GM19452 (cell line): ENCODE measurements around the gene SEC23A.
"Not testable (repeated sequence)": the region's sequence is repeated elsewhere in the genome, so short reads cannot be mapped to it uniquely, and the experiment has no call there.

Source experiments
- ATAC-seq: cut with Tn5 transposase; IDR thresholded peaks from one replicate; pipeline ENCODE4 v1.9.1; 2021; ENCODE audit not compliant: unreplicated experiment

The SEC23A gene

GRCh38 chr14:39102969-39103957, at the start of gene SEC23A:
Gene SEC23A, minus strand, starts transcription at chr14:39103235. Its CDS starts 7,117 bp downstream, at chr14:39096118.
- ATAC-seq = peak; percentile 92

DNA sequence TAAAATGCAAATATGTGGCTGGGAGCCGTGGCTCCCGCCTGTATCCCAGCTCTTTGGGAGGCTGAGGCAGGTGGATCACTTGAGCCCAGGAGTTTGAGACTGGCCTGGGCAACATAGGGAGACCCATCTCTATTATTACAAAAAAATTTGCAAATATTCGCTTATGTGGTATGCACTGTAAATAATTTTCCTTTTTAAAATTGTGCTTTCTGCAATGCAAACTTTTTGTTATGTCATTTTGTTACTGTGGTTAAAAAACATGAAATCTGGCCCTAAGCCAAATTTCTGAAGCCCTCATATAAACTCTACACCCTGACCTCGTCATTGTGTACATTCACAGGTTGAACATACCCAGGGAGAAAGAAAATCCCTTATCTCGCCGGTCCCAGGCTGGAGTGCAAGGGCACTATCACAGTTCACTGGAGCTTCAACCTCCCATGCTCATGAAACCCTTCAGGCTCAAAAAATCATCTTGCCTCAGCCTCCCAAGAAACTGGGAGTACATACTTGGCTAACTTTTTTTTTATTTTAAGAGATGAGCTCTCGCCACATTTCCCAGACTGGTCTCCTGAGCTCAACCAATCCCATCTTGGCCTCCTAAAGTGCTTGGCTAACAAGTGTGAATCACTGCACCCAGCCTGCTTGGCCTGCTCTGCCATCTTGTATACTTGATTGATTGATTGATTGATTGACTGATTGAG, 42.4 kb upstream of the SEC23A start:
- no peak for ATAC-seq

DNA sequence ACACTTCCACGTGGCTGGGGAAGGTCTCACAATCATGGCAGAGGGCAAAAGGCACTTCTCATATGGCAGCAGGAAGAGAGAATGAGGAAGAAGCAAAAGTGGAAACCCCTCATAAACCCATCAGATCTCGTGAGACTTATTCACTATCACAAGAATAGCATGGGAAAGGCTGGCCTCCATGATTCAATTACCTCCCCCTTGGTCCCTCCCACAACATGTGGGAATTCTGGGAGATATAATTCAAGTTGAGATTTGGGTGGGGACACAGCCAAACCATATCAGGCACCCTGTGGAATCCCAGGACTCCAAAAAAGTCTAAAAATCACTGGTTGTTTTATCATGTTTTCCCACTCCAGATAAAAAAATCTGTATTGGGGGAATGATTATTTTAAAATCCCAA, 40.2 kb upstream of the SEC23A start:
- not testable (repeated sequence) for ATAC-seq

- not testable (repeated sequence) for ATAC-seq
Measured at GRCh38 chr14:39141623-39142022, 38.6 kb upstream of the SEC23A start.

DNA sequence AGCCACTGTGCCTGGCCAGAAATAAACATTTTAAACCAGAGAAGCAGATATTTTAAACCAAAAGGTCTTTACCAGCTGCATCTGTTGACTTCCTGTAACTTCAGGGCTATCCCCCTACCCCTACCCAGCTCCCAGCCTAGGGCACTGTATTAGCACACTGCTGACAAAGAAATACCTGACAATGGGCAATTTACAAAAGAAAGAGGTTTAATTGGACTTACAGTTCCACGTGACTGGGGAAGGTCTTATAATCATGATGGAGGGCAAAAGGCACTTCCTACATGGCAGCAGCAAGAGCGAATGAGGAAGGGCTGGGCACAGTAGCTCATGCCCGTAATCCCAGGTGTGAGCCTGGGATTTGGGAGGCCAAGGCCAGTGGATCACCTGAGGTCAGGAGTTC, 37.1 kb upstream of the SEC23A start:
- no peak for ATAC-seq

GRCh38 chr14:39138440-39138839, 35.4 kb upstream of the SEC23A start:
- ATAC-seq = no peak

DNA sequence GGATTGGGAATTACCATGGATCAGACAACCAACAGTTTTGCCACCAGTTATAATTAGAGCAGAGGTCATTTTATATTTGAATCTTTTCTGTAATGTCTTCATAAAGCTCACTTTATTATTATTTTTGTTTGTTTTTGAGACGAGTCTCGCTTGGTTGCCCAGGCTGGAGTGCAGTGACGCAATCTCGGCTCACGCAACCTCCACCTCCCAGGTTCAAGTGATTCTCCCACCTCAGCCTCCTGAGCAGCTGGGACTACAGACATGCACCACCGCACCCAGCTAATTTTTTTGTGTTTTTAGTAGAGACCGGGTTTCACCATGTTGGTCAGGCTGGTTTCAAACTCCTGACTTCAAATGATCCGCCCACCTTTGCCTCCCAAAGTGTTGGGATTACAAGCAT, 34.8 kb upstream of the SEC23A start:
- not testable (repeated sequence) for ATAC-seq

- ATAC-seq = no peak
Measured at GRCh38 chr14:39122330-39123138, 19.5 kb upstream of the SEC23A start.

DNA sequence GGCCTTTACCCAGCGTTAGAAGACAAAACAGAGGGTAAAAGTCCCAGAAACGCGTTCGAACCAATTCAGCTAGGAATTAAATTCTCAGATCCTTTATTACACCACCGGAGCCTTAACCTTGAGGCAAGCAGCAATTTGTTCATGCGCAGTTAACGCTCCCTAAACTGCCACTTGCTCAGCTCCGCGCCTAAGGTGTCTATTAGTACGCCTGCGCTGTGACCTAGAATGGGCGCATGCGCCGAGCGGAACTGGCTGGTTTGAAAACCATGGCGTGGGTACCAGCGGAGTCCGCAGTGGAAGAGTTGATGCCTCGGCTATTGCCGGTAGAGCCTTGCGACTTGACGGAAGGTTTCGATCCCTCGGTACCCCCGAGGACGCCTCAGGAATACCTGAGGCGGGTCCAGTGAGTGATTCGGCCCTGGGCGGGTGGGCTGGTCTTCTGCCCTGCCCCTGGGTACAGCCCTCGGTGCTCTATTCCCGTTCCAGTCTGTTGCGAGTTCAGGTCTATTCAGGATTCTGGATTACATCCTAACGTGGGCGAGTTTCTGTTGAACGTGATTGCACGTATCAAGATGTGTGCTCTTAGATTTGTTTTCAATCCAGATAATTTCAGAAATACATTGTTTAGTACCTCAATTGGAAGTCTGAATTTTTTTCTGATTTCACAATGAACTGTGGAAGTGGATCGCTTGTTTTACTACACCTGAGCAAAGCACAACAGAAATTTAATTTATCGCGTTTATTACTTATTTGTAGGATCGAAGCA, 11.2 kb upstream of the SEC23A start, which contains the start of gene GEMIN2:
TSS of gene GEMIN2 (plus strand) at position 251 of the 766 bp plus-strand sequence. CDS start at position 267, 16 bp downstream.
- peak; percentile 83 for ATAC-seq

DNA sequence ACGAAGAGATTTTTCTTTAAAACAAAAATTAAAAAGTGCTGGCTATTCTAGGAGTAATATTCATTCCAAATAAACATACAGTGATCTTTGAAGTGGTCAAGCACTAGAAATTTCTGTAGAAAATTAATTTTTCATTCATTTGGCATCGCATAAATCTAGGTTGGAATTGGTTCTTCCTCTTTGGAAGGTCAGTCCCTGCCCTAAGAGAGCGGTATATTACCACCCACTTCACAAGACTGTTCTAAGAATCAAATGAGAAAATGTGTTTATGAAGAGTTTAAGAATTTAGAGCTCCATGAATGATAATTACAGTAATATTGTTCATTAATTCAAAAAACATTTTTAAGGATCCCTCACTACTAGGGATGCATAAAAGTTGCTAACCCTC, 10.6 kb upstream of the SEC23A start:
- ATAC-seq = no peak

DNA sequence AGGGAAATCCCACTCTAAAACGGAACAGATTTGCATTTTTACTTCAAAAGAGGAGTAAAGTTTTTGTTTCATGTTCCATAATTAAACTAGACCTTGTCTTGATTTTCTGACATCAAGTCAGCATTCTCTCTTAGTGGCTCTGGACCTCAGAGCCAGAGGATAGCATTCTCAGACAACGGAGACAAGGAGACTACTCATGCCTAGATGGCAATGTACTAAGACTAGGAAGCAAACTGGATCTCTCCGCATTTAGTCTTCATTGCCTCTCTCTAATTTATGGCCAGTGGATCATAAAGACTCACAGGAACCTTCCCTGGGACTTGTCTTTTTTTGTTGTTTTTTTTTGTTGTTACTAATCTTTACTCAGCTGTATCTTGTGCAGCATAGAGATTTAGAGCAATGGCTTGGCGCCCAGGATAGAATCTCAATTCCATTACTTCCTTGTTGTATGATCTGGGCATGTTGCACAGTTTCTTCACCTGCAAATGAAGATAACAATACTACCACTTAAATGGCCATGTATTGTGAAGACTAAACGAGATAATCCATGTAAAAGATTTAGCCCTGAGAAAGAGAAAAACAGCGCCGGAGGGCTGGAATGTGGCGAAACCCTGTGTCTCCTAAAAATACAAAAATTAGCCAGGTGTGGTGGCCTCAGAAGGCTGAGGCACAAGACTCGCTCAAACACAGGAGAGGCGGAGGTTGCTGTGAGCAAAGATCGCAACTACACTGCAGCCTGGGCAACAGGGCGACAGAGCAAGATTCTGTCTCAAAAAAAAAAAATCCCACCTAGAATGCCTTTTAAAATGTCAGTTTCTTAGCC, 7.1 kb upstream of the SEC23A start:
- ATAC-seq = no peak

DNA sequence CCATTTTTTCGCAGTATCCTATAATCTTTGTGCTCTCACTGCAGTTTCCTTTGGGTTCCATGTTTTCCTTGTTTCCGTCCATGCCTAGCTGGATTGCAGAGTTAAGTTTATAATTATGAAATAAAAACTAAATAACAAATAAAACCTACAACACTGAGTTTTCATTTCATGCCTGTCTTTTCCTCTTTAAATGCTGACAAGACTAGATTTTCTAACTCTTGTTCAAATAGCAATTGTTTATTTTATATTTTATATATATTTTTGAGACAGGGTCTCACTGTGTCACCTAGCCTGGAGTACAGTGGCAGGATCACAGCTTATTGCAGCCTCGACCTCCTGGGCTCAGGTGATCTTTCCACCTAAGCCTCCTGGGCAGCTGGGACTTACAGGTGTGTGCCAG, 5.8 kb upstream of the SEC23A start:
- no peak for ATAC-seq

DNA sequence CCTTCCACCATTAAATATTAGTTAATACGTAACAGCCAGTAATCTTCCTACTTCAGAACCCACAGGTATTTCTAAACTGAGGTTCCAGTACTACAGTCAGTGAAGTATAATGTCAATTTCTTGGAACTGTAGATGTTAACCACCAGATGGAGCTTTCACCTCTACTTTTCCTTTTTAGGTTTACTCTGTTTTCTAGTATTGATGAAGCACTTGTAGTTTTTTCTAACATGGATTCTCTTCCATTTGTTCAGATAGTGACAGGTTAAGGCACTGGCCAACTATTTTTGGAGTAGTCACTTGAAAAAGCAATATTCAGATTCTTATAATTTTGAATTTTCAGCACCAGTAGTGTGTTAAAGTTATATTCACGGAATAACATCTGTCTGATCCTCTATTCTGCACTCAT, 4.6 kb upstream of the SEC23A start:
- ATAC-seq = no peak

DNA sequence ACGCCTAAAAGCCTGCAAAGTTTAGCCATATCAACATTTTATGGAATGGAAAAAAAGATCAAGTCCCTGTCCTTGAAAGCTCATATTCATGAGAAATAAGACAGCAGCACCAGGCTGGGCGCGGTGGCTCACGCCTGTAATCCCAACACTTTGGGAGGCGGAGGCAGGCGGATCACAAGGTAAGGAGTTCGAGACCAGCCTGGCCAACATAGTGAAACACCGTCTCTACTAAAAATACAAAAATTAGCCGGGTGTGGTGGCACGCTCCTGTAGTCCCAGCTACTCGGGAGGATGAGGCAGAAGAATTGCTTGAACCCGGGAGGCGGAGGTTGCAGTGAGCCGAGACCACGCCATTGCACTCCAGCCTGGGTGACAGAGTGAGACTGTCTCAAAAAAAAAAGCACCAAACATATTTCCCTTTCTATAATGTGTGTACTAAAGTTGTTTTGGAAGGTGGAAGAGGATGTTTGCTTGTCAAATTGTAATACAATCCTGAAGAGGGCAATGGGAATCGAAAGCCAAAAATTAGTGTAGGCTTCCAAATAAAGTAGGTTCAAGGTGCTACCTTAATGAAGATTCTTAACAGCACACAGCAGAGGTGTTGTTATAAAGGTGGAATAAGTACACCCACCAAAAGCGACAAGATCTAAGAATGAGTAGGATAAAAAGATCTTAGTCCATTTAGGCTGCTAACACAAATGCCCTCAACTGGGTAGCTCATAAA, 1.2 kb upstream of the SEC23A start:
- not testable (repeated sequence) for ATAC-seq

GRCh38 chr14:39102265-39102968, 618 bp downstream of the SEC23A start:
- peak; percentile 17 for ATAC-seq

- no peak for ATAC-seq
Measured at GRCh38 chr14:39099748-39100147, 3.3 kb downstream of the SEC23A start.

GRCh38 chr14:39099215-39099614, 3.8 kb downstream of the SEC23A start:
- not testable (repeated sequence) for ATAC-seq

DNA sequence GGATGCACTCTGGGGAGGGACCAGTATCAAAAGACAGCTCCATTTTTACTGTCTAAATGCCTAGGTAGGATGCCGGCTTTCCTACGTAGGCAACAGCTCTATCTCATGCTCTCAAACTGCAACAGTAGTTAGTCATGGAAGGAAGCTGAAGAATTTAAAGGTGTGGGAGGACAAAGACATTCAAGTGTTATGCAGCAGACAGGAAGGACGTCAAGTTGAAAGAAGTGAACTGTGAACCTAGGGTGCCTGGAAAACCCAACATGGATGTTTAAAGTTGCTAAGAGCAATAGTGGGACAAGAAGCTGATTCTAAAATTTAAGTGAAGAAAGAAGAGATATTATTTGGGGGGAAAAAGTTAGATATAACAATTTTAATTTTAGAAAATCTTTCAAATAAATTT, 5.9 kb downstream of the SEC23A start:
- no peak for ATAC-seq
